Neural progenitor cell (in vitro differentiated cells): ENCODE measurements around the gene CUEDC1.

Source experiments
- CTCF ChIP-seq: fragments of 200-600 bp; sonication (generic); IDR thresholded peaks from 2 replicates; pipeline ENCODE4 v1.5.1; 2017; ENCODE audit warnings: antibody characterized with exemption, mild to moderate bottlenecking
- EZH2 ChIP-seq: fragments of 200-600 bp; sonication (generic); IDR thresholded peaks from 2 replicates; pipeline ENCODE4 v1.6.1; 2017; ENCODE audit warnings: antibody characterized with exemption, mild to moderate bottlenecking, moderate library complexity

- no peak for TF ChIP-seq CTCF
- no peak for TF ChIP-seq EZH2
These were observed 83.3 kb downstream of the CUEDC1 start for GRCh38 chr17:57871863-57872262.
